GM12873 (cell line): ENCODE measurements around the gene DUSP28.

Experiments used
- CTCF ChIP-seq: IDR thresholded peaks from 2 replicates; pipeline ENCODE4 v1.5.1; 2012; ENCODE audit warnings: low read depth, mild to moderate bottlenecking, moderate library complexity, low read length, control low read depth; ENCODE audit not compliant: insufficient read depth; ENCODE audit errors: missing control alignments

The DUSP28 gene

GRCh38 chr2:240565333-240566202, 5.4 kb downstream of the DUSP28 start:
- TF ChIP-seq CTCF, result no peak

DNA sequence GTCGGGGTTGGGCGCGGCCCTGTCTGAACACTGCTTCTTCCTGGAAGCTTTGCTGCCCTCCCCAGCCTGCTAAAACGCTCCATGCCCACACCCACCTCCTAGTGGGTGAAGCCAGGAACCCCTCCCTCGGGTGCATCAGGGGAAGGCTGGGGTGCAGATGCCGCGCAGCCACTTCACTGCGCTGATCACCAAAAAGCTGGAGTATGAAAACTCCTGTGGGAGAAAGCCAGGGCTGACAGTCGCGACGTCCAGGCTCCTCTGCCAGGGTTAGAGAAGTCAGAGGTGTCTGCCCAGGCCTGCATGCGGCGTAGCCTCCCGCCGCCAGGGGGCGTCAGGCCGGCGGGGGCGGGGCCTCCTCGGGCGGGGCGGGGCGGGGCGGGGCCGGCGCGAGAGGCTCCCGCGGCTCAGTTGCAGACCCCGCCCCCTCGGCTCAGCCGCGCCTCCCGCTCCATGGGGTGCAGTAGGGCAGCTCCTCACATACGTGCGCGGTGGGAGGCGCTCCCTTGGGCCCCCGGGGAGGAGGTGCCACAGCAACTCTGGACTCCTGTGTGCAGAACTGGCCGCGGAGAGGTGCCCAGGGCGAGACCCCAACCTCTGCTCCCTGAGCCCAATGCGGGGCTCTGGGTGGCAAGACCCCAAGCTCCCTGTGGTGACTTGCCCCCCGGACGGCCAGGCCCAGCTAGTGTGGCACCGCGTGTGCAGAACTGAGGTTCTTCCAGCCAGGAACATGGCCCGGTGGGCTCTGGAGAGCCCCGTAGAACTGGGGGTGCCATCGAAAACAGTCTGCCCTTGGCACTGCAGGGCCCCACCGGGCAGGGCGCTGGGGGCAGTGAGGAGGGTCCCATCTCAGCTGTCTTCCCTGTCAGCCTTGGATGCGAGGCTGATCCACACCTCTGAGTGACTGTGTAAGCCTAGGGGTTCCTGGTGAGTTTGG, 6.3 kb downstream of the DUSP28 start:
- TF ChIP-seq CTCF, result peak; percentile 76

DNA sequence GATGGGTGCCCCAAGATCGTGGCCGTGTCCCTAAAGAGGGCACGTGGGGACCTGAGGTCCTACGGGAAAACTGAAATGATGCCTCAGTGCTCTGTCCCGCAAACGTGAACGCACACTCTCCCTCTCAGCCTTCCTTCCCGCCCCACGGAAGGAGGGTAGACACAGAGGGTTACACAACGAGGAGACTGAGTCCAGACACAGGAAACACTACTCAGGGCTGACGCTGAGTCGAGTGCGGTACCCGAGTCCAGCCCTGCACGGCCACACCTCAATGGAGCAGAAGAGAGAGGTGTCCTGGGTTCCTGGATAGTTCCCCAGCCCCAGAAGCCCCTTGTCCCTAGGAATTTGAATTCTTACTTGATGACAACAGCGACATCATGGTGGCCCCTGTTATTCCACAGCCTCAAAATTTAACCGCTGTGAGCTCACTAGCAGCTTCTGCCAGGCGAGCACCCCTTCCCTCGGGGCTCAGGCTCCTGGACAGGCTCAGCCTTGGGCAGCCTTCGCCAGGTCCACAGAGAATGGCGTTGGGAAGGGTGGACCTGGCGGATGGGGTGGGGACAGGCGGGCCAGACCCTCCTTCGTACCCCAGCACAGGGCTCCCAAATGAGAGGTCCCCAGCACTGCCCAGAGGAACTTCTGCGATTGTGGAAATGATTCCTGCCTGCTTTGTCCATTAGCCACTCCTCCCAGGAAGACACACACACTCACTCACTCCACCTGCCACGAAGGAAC, 7.1 kb downstream of the DUSP28 start:
- TF ChIP-seq CTCF, result no peak

- TF ChIP-seq CTCF, result peak; percentile 2
Observed at GRCh38 chr2:240567872-240568677, 7.9 kb downstream of the DUSP28 start, which contains the start of gene RNPEPL1. TSS of gene RNPEPL1 (plus strand) at chr2:240568484. CDS start at chr2:240568587, 103 bp downstream.

DNA sequence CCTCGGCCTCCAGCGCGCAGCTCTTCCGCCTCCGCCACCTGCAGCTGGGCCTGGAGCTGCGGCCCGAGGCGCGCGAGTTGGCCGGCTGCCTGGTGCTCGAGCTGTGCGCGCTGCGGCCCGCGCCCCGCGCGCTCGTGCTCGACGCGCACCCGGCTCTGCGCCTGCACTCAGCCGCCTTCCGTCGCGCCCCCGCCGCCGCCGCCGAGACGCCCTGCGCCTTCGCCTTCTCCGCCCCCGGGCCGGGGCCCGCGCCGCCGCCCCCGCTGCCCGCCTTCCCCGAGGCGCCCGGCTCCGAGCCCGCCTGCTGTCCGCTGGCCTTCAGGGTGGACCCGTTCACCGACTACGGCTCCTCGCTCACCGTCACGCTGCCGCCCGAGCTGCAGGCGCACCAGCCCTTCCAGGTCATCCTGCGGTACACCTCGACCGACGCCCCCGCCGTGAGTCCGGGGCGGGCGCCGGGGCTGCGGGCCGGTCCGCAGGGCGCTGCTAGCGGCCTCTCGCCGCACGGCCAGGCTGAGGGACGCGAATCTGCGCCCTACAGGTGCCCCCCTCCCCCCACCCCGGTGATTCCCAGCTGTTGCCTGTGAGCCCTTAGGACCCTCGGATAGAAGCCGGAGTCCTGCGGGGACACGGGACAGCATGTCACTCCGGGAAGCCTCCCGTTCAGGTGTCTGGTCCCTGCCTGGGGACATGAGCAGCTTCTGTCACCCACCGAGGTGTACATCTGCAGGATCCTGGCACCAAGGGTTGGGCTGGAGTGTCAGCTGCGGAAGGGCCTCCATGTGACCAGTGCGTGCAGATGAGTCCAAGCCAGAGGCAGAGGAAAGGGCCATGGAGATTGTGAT, 8.7 kb downstream of the DUSP28 start:
- no peak for TF ChIP-seq CTCF

- no peak for TF ChIP-seq CTCF
Observed at GRCh38 chr2:240569523-240569997, 9.4 kb downstream of the DUSP28 start.
